ENCODE data around the gene WRNIP1.

The WRNIP1 gene

GRCh38 chr6:2765166-2765895 lies at the start of gene WRNIP1:
TSS of gene WRNIP1 (plus strand) at chr6:2765393. CDS start at chr6:2765623, 230 bp downstream.
- DNase-seq: peak; percentile 68 to 100 (median 98)

DNA sequence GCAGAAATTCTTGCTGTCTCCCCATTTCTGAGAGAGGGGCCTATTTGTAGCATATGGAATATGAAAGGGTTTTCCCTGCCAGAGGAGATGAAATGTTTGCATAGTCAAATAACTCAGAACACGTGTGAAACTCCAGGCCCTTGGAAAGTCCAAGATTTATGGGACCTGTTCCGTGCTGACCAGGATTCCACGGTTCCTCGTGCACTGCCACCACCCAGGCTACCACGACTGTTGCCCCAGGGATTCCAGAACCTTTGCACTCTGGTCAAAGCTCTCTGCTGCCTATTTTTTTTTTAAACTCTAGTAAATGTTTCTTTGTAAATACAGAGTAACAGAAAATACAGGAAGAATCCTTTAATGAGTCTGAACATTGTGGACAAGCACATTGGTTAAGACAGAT lies 49.5 kb upstream of the WRNIP1 start:
- no peak for DNase-seq

- no peak for DNase-seq
Observed at GRCh38 chr6:2716936-2717700, 48.1 kb upstream of the WRNIP1 start.

DNA sequence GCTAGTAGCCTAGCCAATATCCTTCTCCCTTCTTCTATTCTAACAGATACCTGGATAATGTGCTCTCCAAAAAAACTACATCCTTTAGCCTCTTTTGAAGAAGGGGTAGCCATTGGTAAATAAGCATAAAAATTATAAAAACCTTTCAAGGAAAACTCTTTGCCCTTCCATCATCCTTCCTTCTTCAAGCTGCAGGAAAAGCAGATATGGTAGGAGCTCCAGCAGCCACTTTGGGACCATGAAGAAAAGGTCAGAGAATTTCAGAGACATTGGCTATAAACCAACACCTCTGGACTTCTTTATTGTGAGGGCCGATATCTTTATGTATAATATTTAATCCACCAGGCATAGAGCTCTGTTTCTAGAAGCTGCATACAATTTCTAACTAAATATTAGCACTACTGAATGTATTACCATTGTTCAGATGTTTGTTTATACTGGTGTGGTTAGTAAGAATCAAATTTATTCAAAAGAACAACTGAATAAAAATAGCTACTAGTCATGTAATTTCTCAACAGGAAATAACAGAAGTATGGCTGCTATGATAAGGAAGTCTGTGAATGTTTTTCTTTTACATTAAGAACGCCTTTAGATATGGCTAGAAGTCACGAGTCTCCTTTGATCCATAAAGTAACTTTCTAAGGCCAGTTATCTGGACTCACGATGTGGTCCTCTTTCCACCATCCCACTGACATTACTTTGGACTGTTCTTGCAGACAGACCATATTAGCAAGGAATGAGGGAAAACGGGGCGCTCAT lies 46.7 kb upstream of the WRNIP1 start:
- no peak for DNase-seq

DNA sequence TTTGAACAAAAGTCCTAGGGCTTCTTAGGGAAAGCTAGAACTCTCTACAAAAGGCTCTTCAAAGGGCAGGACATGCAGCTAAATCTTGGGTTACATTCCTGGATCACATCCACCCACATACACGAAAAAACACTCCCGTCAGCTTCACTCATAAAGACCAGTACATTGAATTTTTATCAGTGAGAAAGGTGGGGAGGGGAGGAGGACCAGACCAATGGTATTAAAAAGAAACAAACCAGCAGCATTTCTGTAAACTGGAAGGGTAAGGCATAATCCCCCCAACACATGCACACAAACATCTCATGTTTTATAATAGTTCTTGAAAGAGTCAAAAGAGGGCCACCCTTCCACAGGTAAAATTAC lies 46.1 kb upstream of the WRNIP1 start:
- DNase-seq: no peak

DNA sequence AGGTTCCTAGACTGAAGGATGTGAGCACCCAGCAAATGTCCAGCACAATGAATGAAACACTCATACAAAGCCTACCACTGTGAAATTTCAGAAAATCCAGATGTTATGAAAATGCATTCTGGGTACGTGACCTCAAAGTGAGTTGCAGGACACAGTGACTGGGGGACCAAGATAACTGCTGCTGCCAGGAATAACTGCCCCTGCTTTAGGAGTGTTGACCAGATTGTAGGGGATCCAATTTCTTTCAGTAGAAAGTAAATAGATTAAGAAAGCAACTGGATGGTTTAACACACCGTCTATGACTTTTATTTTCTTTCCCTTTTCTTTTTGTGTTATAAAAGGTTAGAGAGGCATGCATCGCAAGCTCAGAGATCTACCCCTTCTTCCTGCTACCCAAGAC lies 44.0 kb upstream of the WRNIP1 start:
- no peak for DNase-seq

DNA sequence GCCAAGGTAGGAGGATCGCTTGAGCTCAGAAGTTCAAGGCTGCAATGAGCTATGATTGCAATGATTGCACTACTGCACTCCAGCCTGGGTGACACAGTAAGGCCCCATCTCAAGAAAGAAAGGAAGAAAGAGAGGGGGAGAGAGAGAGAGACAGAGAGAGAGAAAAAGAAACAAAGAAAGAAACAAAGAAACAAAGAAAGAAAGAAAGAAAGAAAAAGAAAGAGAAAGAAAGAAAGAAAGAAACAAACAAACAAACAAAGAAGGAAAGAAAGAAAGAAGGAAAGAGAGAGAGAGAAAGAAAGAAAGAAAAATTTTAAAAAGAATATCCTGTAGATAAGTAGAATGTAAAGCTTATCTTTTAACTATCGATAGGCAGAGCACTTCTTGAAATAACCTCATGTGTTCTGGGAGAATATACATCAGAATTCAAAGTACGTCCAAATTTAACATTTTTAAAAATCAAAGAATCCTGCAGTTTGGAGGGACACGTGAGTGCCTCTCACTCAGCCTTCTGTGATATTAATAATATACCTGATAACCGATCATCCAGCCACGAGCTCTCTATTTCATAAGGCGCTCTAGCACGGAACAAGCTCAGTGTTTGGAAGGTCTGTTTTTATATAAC lies 39.7 kb upstream of the WRNIP1 start:
- DNase-seq: no peak

DNA sequence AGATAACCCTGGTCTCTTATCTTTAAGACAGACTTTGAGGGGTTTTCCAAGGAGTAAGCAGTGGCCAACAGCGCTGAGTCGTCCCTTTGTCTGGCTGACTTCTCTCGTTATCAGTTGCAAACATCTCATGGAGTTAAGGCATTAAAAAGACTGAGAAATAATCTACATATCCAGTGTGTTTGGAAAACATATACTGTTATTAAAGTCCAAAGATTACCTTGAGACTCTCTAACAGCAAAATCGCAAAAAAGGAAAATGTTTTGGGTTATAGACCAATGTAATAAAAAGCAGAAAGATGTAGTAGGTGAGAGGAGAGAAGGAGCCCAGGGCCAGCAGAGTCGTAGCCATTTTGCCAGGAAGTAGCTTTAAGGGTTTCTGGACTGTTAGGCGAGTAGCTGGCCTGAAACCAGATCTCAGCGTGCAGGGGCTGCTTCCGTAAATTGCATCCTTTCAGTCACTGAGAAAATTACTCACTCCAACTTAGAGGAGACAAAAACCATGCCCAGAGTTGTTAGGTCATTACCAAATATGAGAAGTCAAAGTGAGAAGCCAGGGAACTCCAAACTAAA lies 39.1 kb upstream of the WRNIP1 start:
- peak in 1 of 56 donors; percentile 3 for DNase-seq

DNA sequence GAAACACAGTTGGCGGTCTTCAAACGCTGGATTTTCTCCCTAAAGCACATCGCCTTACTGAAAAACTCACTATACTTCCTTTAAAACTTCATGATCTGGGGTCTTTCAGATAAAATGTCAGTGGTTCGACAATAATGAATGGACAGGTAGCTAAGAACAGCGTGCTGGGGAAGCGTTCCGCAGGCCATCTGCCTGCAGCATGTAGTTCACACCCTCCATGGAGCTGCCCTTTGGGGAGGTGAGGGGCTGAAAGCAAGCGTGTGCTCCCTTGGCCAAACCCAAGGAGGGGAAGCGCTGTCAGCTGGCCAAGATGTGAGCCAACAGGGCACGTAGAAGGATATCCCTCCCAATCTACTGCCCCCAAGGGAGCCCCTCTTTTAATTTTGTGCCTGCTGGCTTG lies 35.3 kb upstream of the WRNIP1 start:
- no peak for DNase-seq

GRCh38 chr6:2730353-2731107 lies 34.7 kb upstream of the WRNIP1 start:
- DNase-seq: peak in 4 of 56 donors; percentile 5 to 18 (median 14)

DNA sequence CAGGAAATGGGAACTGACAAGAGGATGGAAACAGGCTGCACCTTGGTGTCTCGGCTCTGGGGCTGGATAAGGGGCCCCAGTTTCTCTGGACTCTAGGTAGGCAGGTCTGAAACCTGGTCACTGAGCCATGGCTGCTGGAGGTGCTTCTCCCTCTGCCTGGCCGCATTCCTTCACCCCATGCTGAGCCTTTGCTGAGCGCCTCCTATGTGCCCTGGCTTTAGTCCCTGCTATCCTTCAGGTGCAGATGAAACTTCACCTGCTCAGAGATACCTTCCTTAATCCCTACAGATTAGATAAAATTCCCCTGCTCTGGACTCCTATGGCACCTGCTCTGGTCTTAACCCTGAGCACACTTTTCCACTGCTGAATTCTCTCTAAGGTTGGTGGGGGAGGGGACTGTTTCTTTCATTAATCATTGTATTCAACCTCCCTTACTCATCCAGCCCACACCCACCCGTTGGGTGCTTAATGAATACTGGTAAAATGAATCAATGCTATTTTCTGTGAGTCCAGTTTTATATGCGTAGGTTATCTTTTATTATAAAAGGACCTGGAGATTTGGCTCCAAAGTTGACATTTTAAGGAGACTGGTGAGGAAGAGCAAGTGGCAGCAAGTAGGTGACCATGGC lies 33.8 kb upstream of the WRNIP1 start:
- DNase-seq: no peak

DNA sequence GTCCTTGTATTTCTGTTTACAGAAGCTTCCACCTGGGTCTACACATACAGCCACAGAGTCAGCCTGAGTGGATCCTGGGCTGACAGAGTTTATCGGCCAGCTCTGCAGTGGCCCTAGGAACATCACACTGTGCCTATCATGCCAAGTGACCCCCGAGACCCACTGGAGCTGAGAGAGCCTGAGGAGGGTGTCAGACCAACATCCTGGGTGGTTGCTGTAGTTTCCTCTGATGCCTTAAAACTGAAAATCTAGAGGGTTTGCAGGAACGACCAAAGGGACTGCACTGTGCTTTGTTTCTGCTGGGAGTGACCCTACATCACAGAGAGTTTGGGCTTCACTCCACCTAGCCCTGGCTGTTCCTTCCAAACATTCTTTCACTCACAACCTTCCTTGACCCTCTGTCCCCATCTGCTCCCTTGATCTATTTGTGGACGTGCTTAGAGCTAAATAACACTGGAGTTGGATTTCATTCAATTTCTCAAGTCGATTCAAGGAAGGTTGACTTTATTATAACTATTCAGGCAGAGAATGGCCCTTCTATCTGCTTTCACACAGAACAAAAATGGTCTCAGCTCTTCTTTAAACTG lies 32.6 kb upstream of the WRNIP1 start:
- no peak for DNase-seq

GRCh38 chr6:2733324-2733723 lies 31.9 kb upstream of the WRNIP1 start:
- peak in 13 of 56 donors; percentile 7 to 63 (median 27) for DNase-seq

DNA sequence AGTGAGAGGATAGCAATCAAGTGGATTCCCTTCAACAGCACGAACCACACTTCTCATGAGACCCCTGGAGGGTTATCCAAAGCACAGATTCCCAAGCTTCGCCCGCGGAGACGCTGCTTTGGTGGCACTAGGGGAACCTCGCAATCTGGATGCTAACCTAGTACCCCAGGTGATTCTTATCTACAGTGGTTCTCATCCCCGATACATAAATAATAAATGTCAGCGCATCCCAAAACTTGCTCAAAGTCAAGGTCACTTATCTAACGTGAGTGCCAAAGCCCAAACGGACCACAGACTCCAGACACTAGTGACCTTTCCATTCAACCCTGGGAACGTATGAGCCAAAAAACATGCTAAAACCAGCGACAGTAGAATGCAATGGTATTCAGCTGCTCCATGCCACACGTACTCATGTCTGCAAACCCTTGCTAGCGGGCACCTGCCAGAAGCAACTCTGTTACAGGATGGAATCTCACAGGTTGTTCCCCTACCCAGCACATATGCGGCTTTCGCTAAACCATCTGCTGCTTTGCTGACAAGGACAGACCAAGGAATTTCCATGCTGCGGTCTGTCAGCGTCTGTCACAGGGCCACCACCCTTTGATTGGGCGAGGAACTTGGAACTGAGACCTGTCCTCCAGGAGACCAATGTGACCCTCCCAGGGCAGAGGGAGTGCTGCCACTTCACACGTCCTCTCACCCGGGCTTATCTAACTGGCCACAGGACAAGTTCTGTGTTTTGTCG lies 31.3 kb upstream of the WRNIP1 start:
- DNase-seq: no peak

DNA sequence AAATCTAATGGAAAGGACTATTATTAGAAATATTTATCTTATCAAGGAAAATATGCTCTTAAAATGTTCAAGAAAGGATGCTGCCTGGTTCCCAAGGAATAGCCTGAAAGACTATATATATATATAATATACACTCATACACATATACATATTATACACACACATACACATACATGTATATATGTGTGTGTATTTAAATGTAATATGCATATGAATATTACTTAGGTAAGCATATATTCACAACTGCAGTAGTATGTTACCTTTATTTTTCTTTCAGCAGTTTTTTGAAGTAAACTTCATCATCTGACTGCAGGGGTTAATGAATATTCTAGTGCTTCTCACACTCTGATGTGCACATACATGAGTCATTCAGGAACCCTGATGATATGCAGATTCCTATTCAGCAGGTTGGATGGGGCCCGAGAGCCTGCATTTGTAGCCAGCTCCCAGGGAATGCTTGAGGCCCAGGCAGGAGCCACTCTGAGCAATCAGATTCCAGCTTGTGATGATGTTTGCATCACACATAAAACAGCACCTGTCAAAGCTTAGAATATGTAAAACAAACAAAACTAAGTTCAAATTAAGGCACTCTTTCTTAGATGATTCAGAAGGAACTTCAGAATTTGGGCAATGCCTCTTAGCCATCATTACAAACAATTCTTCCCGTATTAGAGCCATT lies 30.6 kb upstream of the WRNIP1 start:
- DNase-seq: no peak

DNA sequence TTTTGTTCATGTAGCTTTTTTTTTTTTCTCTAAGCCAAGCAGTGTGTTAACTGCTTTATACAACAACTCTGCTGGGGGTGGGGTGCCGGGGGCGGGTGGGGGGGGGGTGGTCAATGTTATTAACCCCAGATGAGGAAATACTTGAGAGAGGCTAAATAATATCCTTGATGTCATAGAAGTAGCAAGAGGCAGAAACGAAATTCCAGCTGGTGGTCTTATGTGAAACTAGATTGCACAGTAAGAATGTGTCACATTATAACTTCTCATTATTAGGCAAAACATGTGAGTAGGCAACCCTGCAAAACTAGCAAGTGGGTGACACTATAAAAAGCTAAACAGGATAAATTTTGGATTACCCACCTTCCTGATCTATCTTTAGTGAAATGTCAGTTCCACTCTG lies 27.3 kb upstream of the WRNIP1 start:
- DNase-seq: no peak

DNA sequence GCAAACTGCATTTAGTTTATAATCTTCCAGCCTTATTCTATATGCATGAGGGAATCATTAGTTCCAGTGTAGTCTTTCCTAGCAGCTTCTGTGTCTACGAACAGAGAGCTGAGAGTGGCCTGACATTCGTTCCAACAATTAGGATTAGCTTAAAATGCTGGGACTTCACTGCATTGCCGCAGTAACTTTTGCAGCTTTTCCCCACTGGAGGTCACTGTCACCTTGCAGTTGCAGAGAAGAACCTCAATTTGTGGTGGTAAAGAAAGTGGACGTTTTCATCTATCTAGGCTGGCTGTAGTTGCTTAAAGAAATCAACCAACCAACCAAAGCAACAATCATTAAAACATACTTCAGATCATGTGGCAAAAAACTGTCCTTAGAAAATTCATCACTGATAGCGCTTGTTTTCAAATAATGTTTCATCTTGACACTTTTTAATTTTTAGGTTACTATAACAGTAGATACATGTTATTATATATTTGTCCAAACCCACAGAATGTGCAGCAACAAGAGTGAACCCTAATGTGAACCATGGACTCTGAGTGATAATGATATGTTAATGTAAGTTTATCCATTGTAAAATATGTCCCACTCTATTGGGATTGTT lies 26.7 kb upstream of the WRNIP1 start:
- DNase-seq: peak in 35 of 56 donors; percentile 7 to 80 (median 30)

GRCh38 chr6:2739335-2739734 lies 25.9 kb upstream of the WRNIP1 start:
- no peak for DNase-seq
